GM19351 (cell line): ENCODE results near the gene SMAD9.

Experiments used
- ATAC-seq: cut with Tn5 transposase; IDR thresholded peaks from one replicate; pipeline ENCODE4 v1.9.1; 2021; ENCODE audit warnings: mild to moderate bottlenecking, moderate library complexity; ENCODE audit not compliant: unreplicated experiment

SMAD9 gene

DNA sequence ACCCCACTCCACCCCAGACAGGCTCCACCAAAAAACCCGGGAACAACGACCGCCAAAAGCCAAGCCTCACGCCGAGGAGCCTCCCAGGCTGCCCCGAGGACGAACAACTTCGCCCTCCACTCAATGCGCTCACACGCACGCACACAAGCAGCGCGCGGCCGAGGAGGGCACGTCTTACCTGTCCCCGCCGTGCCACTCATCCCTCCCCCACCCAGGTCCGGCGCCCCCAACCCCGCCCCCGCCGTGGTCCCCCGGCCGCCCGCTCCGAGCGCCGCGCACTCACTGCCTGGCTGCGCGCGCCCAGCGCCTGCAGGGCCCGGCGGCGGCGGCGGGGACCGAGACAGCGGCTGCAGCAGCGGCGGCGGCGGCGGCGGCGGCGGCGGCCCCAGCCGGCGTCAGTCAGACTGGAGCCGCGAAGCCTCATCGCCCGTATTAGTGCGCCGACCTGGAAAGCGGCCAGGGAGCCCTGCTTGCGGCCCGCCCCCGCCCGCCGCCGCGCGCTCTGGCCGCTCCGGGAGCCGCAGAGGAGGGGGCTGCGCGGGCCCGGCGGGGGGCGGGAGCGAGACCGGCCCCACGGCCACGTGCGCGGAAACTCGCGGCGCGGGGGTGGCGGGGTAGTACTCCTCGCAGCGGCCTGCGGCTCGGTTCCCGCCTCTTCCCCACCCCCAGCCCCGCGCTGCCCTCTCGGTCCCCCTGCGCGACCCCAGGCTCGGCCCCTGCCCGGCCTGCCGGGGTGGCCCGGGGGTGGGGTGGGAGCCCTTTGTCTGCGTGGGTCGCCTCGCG lies at the start of gene SMAD9:
SMAD9 (minus strand) TSS at position 406 of the 783 bp plus-strand sequence. CDS start 40,549 bp downstream, outside the sequence.
- peak; percentile 83 for ATAC-seq

DNA sequence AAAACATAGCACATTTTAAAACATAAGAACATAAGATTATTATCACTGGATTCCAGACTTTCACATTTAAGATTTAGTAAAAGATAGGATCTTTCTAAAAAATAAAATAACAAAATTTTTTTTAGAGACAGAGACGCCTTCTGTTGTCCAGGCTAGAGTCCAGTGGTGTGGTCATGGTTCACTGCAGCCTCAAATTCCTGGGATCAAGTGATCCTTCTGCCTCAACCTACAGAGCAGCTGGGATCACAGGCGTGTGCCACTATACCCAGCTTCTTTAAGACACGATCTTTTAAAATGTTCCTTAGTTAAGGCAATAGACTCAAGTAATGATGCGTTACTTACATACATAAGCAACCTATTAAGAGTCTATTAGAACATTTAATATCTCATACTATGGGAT lies 46.4 kb upstream of the SMAD9 start:
- no peak for ATAC-seq

DNA sequence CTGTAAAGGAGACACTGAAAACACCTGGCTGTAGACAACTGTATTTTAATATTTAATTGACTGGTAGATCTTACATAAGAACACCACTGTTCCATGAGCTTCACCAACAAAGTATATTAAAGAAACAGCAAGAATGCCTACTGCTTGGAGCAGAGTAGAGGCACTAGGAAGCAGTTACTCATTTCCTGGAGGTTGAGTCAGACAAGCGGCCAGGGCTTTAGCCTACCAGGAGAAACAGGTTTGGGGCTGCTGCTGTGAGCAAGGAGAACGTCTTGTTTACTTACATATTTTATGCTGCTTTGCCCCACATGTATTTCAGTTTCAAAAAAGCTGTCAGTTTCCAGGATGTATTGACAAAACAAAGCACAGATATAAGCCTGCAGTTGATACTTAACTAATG lies 45.7 kb upstream of the SMAD9 start:
- ATAC-seq: no peak

DNA sequence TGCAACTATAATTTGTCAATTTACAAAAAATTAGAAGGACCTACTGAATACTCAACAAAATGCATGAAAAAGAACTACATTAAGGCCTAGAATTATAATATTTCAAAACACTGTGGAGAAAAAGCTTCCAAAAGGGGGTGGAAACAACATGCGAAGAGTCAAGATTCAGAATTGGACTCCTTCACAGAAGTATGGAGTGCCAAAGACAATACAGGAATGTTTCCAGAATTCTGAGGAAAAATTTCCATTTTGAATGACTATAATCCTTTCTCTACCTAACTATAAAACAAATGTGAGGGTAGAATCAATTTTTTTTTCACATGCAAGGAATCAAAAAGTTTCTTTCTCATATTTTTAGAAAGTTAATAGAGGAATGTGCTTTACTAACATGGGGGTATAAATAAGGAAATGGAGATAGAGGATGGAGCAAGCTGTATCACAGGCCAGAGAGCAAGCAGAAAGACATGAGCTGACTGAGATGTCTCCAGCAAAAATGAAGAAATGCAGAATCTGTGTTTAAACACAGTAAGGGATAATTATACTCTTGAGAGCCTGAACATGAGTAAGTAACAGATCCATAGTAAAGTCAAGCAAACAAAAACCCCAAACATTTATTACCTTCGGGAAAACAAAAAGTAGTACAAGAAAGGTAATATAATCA lies 39.5 kb upstream of the SMAD9 start:
- no peak for ATAC-seq

DNA sequence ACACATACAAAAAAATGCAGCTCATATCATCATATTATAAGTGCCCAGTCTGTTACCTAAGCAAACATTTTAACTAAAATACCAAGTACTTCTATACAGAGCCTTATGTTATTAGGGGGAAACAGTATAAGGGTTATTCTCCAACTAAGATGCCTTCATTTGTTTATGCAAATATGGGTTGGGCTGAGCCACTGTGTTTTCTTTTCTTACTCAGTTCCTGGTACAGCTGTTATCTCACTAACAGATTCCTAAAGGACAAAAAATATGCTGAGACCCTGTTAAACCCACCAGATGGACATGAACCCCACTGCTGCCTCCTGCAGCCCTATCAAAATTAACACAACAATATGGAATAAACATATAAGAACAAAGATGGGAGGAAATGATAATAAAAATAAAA lies 34.5 kb upstream of the SMAD9 start:
- no peak for ATAC-seq

DNA sequence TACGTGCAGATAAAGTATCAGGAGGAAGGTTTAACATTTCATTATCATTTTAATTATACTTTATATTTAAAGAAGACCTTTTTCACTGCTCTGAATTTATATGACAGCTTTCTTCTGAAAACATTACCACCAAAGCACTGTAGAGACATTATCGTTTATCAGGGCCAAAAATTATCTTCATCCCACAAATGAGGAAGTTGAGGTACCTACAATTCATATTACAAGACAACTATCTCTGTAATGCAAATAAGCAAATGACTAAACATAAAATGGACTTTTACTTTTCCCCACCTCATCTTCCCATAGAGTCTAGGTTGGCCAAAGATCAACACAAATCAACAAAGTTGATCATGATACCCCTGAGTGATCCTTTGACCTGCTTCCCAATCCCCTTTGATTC lies 30.9 kb upstream of the SMAD9 start:
- no peak for ATAC-seq

DNA sequence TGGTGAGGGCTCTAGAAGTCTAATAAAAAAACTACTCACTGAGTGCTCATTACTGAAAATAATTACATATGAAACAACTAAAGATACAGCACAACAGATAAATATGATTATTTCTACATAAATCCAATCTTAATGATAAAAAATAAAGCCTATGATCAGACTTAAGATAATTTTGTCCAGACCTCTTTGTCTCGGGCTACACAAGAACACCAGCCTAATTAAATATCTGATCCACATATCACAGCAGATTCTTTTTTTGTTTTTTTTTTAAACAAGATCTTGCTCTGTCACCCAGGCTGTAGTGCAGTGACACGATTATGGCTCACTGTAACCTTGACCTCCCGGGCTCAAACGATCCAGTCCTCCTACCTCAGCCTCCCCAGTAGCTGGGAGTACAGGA lies 30.3 kb upstream of the SMAD9 start:
- ATAC-seq: no peak

DNA sequence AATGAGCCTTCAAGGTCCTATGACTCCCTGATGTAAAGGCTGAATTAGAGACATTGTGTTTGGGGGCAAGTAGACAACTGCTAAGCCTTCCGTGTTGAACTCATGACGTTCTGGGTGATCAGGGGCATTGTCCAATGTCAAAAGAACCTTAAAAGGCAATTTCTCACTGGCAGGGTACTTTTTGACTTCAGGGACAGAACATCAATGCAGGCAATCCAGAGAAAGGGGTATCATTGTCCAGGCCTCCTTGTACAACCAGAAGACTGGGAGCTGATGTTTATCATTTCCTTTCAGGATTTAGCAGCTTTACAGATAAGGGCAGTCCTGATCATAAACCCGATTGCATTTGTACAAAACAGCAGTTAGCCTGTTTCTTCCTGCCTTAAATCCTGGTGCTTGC lies 25.0 kb upstream of the SMAD9 start:
- ATAC-seq: no peak

DNA sequence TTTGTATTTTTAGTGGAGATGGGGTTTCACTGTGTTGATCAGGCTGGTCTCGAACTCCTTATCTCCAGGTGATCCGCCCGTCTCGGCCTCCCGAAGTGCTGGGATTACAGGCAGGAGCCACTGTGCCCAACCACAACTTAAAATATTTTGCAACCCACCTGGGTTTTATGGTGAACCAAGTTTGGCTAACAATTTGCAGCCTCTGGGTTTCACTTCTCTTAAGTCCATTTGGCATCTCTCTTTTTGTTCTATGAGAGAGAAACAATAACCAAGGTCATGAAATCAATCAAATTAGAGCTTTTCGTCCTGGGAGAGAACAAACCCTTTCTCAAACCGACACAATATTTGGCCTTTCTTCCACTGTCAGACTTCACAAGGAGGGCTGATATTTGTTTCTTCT lies 5.6 kb upstream of the SMAD9 start:
- ATAC-seq: no peak

DNA sequence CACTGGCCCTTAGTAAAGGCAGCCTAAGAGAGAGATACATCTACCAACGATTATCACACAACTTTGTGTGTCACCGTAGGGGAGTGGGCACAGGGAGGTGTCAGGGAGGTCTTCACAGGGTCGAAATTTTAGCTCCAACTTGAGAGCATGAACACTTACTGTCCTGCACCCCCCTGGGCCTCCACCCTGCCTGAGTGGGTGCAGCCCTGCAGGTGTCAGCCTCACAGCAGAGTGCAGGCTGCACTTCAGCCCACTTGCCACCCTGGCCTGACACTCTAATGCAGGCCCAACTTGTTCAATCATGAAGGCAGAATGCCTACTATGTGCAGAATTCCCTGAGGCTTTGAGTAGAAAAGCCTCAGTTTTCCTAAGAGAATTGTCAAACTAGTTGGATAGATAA lies 4.0 kb upstream of the SMAD9 start:
- no peak for ATAC-seq

DNA sequence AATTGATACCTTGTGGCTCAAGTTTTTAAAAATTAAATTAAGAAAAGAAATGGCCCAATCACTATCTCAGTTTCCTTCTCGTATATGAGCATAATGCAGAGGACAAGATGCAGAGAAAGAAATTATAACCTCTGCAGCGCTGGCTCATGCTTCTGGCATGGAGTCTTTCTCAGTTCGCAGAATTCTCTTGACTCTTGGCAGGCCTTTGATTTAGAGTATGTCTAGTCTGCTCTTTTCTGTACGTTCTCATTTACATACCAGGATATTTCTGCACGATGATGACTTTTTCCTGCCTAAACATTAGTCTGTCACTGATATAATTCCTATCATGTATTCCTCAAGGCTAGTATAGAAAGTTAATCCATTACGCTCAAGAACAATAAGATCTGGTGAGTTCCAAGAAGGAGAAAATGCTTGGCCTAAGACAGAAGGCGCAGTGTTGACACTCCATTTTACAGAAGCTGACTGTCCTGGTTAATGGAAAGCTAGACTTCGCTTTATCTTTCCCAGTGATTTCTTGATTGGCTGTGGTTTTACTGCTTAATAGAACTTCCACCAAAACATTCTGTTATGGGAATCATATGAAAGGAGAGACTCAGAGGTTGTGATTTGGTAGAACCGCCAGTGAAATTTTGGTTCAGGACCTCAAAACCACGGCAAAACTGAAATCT lies 1.7 kb upstream of the SMAD9 start:
- ATAC-seq: no peak

DNA sequence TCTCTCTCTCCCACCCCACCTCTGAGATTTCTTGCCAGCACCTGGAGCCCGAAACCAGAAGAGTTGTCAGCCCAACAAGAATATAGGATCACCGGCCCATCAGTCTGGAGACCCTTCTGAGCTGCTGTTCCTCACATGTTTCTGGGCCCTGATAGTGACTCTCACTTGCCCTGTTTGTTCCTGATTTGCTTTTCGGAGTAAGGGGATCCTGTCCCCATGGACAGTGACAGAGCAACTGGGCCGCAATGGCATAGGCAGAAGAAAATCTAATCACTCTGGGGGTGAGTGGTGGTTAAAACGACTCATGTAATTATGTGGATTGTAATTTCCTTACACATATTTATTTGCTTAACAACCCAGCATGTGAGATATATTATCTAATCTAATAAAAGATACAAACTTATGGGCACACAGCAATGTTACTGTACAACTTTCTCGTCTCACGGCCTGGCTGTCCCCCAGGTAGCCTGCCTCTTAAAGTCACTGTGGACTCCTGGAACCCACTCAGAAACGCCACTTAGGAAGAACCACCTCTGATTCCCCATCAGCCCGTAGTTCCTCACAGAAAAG lies 663 bp upstream of the SMAD9 start:
- ATAC-seq: no peak

DNA sequence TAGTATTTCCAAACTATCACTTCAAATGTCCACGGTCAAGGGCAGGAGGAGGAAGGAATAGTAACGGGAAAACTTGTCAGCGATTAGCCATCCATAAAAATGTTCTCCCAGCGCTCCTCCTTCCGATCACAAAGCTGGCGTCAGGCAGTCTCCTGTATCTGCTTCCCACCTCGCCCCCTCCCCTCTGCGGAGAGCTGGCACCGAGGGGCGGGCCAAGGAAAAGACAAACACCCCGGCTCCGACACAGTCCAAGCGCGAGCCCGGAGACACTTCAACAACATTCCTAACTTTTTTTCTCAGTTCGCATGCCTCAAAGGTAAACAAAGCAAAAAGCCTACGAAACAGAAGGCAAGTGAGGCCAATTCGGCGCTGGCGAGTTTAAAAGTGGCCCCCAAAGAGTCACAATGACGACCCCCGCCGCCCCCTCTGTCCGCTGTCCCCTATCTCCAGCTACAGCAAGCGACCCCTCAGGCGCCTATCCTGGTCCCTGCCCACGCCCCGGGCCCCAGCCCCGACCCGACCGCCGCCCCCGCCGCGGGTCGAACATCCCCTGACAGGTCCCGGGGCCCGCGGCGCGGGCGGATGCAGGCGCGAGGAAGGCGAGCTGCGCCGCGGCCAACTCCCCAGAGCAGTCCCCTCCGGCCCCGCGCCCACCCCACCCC lies 736 bp downstream of the SMAD9 start:
- ATAC-seq: peak; percentile 22

DNA sequence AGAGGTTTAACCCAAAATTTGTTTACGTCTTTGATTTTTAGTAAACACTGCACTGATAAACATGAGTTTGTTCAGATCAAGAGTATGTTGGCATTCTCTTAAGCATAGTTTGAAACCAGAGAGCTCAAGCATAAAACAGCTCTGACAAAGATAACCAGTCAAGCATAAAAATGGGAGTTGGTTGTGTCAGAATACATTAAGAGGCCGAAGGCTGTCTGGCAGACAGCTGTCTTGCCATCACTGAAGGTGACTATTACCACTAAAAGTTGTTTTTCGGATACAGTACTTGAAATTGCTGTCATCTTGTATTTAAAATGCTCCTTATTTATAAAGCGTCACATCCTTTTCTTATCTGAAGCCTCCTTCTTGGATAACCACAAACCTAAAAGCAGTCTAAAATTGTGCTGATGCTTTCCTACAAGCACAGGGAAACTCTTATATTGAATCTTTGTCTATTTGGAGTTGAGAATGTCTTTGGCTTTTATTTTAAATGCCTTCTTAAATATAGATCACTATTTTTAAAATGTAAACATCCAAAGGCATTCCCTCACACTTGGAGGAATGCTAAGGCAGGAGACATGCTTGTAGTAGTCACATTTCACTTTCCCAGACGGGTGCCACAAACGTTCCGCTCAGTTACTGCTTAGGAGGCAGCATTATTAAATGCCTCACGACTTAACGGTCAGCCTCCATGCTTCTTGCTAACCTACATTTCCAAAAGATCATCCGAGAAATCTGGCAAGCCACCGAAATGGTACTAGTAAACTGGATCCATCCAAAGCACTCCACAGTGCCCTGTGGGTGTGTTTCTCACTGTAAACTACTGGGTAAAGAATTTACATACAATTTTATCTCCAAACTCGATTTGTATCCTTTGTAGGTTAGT lies 1.5 kb downstream of the SMAD9 start:
- no peak for ATAC-seq

DNA sequence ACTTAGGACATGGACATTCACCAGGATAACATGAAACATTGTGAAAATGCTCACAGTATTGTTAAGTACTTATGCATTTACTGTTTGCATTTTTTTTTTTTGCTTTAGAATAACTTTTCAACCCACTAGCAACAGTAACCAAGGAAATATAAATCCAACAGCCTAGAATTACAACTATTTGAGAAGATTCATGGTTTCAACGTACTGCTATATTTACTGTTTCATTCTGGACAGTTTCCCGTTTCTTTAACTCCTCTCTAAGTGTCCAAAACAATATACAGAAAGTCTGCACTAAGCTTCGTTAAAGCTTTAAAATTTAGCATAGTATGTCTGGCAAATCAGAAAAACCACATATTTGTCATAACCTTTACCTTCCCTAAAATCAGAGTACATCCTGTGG lies 2.7 kb downstream of the SMAD9 start:
- ATAC-seq: no peak

DNA sequence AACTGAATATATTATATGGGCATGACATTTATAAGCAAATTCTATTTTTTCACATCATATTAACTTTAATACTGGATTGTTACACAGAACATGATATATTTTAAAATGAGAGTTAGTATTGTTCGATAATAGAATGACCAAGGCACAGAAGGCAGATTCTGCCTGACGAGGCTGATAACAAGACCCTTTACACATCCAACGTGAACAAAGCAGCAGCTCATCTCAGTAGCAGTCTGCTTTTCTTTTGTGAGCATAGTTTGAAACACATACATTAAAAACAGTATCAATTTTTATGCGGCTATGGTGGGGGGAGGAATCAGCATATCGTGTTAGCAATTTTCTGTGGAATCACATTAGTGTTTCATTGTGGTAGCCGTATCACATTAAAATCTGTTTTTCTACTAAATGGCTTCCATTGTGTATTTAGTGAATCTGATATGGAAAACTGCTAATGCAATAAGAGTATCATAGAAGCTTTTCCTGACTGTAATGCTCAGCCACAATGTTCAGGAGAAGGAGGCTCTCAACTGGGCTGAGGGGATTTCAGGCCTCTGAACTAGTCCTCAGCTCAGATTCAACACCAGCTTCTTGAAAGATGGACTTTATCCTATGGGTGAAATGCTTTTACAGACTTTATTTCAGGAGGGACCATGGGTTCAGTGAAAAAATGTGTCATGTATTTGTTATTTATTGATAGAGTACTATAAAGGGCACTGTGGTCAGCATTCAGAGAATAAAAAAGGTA lies 4.0 kb downstream of the SMAD9 start:
- no peak for ATAC-seq

DNA sequence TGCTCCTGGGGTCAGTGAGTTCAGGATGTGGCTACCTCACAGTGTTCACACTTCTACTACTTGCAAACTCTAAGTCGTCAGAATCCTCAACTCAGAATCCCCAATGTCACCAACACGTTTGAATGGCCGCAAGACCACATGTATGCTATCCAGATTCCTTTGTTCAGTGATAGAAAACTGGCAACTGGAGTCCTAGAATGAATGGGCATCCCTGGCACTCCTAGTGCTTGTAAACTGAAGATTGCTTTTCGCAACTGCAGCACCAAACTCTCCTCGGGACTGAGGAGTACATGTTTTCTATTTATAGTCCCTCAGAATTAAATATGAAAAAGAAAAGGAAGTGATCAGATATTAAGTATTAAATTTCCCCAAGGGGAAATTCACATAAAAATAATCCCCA lies 4.9 kb downstream of the SMAD9 start:
- ATAC-seq: no peak

DNA sequence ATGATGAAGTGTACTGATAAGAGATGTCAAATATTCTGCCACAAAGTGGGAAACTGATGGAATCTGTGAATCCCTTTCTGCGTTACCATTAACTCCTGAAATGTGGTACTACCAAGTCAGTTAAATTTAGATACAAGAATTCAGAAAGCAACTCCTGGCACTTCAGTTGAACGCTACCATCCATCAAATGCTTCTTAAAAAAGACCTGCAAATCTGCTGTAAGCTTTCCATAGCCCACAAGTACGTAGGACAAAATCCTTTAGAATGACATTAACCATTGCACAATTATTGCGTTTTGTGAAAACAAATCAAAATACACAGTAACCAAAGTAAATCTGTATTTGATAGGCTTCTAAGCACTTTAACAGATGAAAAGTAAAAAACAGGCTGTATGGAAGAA lies 5.4 kb downstream of the SMAD9 start:
- ATAC-seq: no peak

DNA sequence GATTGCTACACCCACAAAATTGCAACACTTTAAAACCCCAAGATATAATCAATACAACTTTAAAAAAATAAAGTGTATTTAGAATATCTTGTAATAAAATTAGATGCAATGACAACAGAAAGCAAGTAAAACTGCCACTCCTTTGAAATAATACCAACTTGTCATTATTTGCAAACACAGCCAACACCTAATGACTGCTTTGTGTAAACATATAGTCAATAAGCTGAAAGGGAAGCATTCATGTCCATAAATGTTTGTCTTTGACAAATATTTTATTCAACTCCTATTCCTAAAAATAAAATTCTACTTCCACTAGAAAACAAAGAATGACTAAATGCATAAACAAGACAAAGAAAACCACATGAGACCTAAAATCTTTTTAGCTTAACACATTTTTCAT lies 6.6 kb downstream of the SMAD9 start:
- no peak for ATAC-seq

DNA sequence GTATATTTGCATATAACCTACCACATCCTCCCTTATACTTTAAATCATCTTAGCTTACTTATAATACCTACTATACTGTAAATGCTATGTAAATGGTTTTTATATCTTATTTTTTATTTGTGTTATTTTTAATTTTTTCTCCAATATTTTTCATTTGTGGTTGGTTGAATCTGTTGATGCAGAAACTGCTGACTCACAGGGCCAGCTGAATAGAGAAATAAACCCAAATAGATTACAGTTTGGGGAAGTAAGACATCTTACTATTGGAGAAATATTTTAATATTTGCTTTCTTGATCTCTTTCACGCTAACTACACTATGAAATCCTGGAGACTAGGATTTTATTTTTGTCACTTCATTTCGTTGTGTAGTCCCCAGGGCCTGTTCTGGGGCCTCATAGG lies 7.1 kb downstream of the SMAD9 start:
- ATAC-seq: no peak
